ENCODE measurements around the gene TNFRSF9. TPM values are rescaled to one million over a fixed set of nuclear protein-coding genes. Genes with fewer than 3 reads are reported as not detected.

Gene TNFRSF9
- total RNA-seq, 4 donors from 2014 or later, result 0.21 to 0.60 TPM; not detected in 2

DNA sequence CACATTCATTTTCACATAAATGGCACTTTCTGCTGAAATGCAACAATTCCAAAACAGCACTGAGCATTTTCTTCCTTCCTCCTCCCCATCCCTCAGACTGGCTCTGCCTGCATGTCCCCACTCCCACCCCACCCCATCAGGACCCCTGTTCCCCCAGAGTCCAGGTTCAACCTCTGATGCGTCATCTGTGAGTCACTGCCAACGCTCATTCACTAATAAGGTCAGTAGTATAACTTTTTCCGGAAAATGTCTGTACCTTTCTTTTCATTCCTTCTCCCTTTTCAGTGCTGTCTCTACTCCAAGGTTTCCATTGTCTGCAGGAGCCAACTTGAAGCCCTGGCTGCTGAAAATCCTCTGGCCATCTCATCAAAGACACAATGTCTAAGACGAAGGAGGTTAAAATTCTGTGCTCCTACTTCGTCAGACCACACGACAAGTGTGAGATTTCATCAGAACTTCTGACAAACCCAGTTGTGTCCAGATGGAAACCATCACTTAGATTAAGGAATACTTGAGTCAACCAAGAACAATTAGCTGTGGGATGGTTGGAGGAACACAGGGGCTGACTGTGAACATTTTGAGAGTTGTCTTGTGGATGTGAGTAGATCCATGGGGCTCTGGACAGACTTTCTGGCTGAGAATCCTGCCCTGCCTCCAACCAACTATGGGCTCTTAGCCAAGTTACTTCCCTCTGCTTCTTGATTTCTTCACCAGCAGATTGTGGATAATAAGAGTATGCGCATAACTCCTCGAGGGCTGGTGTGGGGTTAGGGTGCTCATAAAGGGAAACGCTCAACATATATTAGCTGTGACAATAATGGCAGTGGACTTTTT is 52.2 kb downstream of the TNFRSF9 start:
- Histone ChIP-seq H3K36me3 (no peaks in the 10 kb centered on the region), H3K27ac (no peak overlapping the region), H3K4me3 (no peak overlapping the region), H3K9me3 (no peaks in the 10 kb centered on the region), H3K27me3 (peaks cover 0 to 41% of the 10 kb centered on the region in 2 donors), H3K4me1 (peaks cover 0 to 4% (median 0%) of the 10 kb centered on the region in 4 donors)
- no peak for DNase-seq (ENCODE audit: low spot score in 2 of 2)
- TF ChIP-seq EP300 (IDR thresholded peaks at IDR 0.05) (peak in 1 of 2 donors; percentile 18), POLR2A (IDR thresholded peaks at IDR 0.05) (no peak)
- TF ChIP-seq, protein P1, sequence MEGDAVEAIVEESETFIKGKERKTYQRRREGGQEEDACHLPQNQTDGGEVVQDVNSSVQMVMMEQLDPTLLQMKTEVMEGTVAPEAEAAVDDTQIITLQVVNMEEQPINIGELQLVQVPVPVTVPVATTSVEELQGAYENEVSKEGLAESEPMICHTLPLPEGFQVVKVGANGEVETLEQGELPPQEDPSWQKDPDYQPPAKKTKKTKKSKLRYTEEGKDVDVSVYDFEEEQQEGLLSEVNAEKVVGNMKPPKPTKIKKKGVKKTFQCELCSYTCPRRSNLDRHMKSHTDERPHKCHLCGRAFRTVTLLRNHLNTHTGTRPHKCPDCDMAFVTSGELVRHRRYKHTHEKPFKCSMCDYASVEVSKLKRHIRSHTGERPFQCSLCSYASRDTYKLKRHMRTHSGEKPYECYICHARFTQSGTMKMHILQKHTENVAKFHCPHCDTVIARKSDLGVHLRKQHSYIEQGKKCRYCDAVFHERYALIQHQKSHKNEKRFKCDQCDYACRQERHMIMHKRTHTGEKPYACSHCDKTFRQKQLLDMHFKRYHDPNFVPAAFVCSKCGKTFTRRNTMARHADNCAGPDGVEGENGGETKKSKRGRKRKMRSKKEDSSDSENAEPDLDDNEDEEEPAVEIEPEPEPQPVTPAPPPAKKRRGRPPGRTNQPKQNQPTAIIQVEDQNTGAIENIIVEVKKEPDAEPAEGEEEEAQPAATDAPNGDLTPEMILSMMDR (IDR thresholded peaks at IDR 0.05), result no peak
- WGBS, 2 donors, result 71 to 77% methylated on average over 9 of the region's 9 CpGs

DNA sequence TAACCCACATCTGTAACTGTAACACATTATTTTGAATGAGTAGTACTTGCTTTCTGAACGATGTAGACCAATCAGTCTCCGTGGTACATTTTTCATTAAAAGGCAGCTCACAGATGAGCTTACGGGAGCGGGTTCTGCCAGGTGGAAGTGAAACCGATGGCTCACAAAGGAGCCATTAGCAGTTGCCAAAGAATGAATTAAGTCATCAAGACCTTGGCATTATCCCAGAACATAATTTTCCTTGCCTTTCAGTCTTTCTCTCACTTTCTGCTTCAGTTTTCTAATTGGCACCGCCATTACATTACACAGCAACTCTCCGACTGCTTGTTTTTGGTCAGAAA is 54.3 kb downstream of the TNFRSF9 start:
- Histone ChIP-seq H3K27me3 (peaks cover 0 to 41% of the 10 kb centered on the region in 2 donors), H3K36me3 (no peaks in the 10 kb centered on the region), H3K27ac (no peak overlapping the region), H3K4me1 (peaks cover 0 to 3% (median 0%) of the 10 kb centered on the region in 4 donors), H3K4me3 (no peak overlapping the region), H3K9me3 (no peaks in the 10 kb centered on the region)
- DNase-seq (ENCODE audit: low spot score in 2 of 2), result no peak
- TF ChIP-seq EP300 (IDR thresholded peaks at IDR 0.05) (no peak), POLR2A (IDR thresholded peaks at IDR 0.05) (no peak)
- TF ChIP-seq, protein P1 (IDR thresholded peaks at IDR 0.05), result no peak
- WGBS, 2 donors, result 54 to 58% methylated on average over 7 of the region's 7 CpGs

DNA sequence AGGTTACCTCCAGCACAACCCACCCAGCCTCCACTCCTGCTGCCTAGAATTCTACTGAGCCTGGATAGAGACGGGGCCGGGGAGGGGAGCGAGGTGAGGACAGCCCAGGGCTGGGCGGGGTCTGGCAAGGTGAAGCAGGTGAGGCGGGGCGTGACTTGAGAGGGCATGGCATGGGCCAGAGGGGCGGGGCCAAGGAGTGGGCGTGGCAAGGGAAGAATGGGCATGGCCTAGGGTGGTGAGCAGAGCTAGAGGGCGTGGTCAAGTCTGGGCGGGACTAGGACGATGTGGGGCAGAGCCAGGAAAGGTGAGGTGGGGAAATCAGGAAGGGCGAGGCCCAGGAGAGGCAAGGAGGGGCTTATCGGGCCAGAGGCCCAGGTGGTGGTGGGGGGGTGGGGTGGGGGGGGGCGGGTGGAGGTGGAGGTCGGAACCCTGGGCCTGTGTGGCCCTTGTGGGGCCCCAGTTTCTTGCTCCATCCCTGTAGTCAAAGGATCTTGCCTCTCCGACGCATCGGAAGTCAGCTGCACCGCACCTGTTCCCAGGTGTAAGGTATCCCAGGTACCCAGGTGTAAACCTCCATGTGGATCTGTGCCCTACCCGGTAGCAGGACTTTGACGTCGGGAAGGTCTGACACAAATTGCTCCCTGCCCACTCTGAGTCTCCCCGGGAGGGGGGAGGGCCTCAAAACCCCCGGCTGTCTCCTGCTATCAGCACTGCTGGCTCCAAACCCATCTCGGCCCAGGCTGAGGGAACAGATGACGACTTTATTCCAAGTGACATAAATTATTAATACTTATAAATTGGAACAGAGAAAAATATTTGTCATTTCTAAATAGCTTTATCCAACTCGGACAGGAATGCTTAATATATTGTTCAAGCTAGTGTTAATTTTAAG is 54.9 kb downstream of the TNFRSF9 start:
- Histone ChIP-seq H3K4me1 (peaks cover 0 to 3% (median 0%) of the 10 kb centered on the region in 4 donors), H3K36me3 (no peaks in the 10 kb centered on the region), H3K9me3 (no peaks in the 10 kb centered on the region), H3K27me3 (peaks cover 0 to 41% of the 10 kb centered on the region in 2 donors), H3K4me3 (no peak overlapping the region), H3K27ac (no peak overlapping the region)
- DNase-seq (ENCODE audit: low spot score in 2 of 2), result no peak
- TF ChIP-seq EP300 (IDR thresholded peaks at IDR 0.05) (no peak), POLR2A (IDR thresholded peaks at IDR 0.05) (no peak)
- TF ChIP-seq, protein P1 (IDR thresholded peaks at IDR 0.05), result no peak
- 29 to 30% methylated on average over 24 to 26 of the region's 27 CpGs for WGBS, 2 donors

DNA sequence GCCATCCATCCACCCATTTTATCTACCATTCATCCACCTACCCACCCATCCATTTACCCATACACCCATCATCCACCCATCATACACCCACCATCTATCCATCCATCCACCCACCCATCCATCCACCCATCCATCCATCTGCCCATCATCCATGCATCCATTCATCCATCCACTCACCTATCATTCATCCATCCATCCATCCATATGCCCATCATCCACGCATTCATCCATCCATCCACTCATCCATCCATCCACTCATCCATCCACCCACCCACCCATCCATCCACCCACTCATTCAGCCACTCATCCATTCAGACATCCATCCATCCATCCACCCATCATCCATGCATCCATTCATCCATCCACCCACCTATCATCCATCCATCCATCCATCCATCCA is 55.9 kb downstream of the TNFRSF9 start:
- TF ChIP-seq, protein P1 (IDR thresholded peaks at IDR 0.05), result no peak
- TF ChIP-seq POLR2A (IDR thresholded peaks at IDR 0.05), result no peak
- no peak for TF ChIP-seq EP300 (IDR thresholded peaks at IDR 0.05)
- Histone ChIP-seq H3K9me3 (no peaks in the 10 kb centered on the region), H3K27ac (no peak overlapping the region), H3K27me3 (peaks cover 0 to 38% of the 10 kb centered on the region in 2 donors), H3K4me1 (peaks cover 0 to 3% (median 0%) of the 10 kb centered on the region in 4 donors), H3K36me3 (no peaks in the 10 kb centered on the region), H3K4me3 (no peak overlapping the region)
- 96 to 100% methylated on average over 1 of the region's 1 CpG for WGBS, 2 donors
- DNase-seq (ENCODE audit: low spot score in 2 of 2), result no peak

All from tibial nerve (tissue), 4 donors.